Measurements from ENCODE around the gene DDX49. TPM values are rescaled to one million over a fixed set of nuclear protein-coding genes. Genes with fewer than 3 reads are reported as not detected.

The DDX49 gene
- polyA plus RNA-seq, 10 donors = 27.4 to 45.6 (median 35.3) TPM

GRCh38 chr19:18969931-18970659 lies 50.6 kb downstream of the DDX49 start:
- no peak for DNase-seq

GRCh38 chr19:18972301-18972811 lies 52.8 kb downstream of the DDX49 start:
- no peak for DNase-seq

GRCh38 chr19:18972851-18973250 lies 53.3 kb downstream of the DDX49 start:
- DNase-seq = no peak

GRCh38 chr19:18975011-18975410 lies 55.5 kb downstream of the DDX49 start:
- DNase-seq = no peak

- no peak for DNase-seq
Observed at GRCh38 chr19:18975869-18976268, 56.4 kb downstream of the DDX49 start.

Other genes with a start within 250 kb of the DDX49 start
- gene CRTC1, start 236.0 kb upstream of the DDX49 start, polyA plus RNA-seq (ENCODE audit: insufficient read length in 10 of 10) = 10 to 100 TPM; 10.5 to 14.4 (median 11.5) TPM
- 10 to 100 TPM in 6 of 10 donors, 1 to 10 TPM in 2, under 1 TPM in 2; 0.41 to 22.5 (median 10.9) TPM for gene COMP, start 128.4 kb upstream of the DDX49 start, polyA plus RNA-seq (ENCODE audit: insufficient read length in 10 of 10)
- gene UPF1, start 87.8 kb upstream of the DDX49 start, polyA plus RNA-seq (ENCODE audit: insufficient read length in 10 of 10) = 10 to 100 TPM; 27.4 to 43.7 (median 35.2) TPM
- gene CERS1, start 23.6 kb upstream of the DDX49 start, polyA plus RNA-seq (ENCODE audit: insufficient read length in 10 of 10) = 10 to 100 TPM; 26.8 to 36.8 (median 32.0) TPM
- 100 to 1,000 TPM in 1 of 10 donors, 10 to 100 TPM in 9; 60.4 to 102 (median 78.4) TPM for gene COPE, start 328 bp upstream of the DDX49 start, polyA plus RNA-seq (ENCODE audit: insufficient read length in 10 of 10)
- gene HOMER3, start 21.5 kb downstream of the DDX49 start, polyA plus RNA-seq (ENCODE audit: insufficient read length in 10 of 10) = 10 to 100 TPM; 56.0 to 77.6 (median 63.5) TPM
- 10 to 100 TPM; 45.5 to 96.1 (median 58.4) TPM for gene SUGP2, start 113.8 kb downstream of the DDX49 start, polyA plus RNA-seq (ENCODE audit: insufficient read length in 10 of 10)
- 10 to 100 TPM; 20.5 to 33.1 (median 29.5) TPM for gene ARMC6, start 113.9 kb downstream of the DDX49 start, polyA plus RNA-seq (ENCODE audit: insufficient read length in 10 of 10)
- gene SLC25A42, start 144.3 kb downstream of the DDX49 start, polyA plus RNA-seq (ENCODE audit: insufficient read length in 10 of 10) = 10 to 100 TPM in 2 of 10 donors, 1 to 10 TPM in 8; 7.5 to 10.7 (median 9.3) TPM
- 10 to 100 TPM; 16.8 to 26.9 (median 21.5) TPM for gene TMEM161A, start 218.8 kb downstream of the DDX49 start, polyA plus RNA-seq (ENCODE audit: insufficient read length in 10 of 10)